Measurements from ENCODE around the gene P2RY11.
A peak's percentile ranks its signal among the peaks of the same experiment; 100 is the strongest.

Gene P2RY11

DNA sequence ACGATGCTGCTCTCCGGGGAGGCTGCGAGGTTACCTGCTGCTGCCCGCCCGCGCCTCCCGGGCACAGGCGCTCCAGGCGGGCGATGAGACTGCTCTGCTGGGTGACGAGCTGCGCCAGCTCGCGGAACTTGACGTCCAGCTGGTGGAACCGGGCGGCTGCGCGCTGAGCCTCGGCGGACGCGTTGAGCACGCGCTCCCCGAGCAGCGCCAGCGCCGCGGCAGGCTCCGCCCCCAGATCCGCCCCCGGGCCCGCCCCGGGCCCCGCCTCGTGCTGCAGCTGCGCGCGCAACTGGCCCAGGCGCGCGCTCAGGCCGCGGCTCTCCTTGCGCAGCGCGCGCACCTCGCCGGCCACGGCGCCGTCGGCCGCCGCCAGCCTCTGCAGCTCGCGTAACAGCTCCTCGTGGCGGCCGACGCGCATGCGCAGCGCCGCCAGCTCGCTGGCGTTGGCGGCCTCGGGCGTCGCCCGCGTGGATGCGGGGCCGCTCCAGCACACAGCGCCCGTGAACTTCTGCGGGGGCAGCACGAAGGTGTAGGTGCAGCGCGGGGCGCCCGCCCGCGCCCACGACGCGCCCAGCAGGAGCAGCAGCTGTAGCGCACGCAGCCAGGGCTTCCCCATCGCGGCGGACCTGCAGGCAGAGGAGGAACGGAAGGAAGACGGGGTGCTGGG lies 15.4 kb upstream of the P2RY11 start:
- Histone ChIP-seq H3K36me3 (ENCODE audit: control insufficient read depth, low read depth, low read length) (no peaks in the 10 kb centered on the region), H3K27ac (ENCODE audit: low read length) (no peak overlapping the region), H3K27me3 (ENCODE audit: control insufficient read depth, insufficient read depth, low read length) (peaks cover 29% of the 10 kb centered on the region), H3K9ac (ENCODE audit: low read length) (peak overlapping the region; percentile 50), H3K9me3 (ENCODE audit: control insufficient read depth, low read depth, low read length) (peaks cover 4% of the 10 kb centered on the region), H3K4me3 (ENCODE audit: low read length) (peak overlapping the region; percentile 45), H3K4me1 (ENCODE audit: control insufficient read depth, low read depth, low read length) (no peaks in the 10 kb centered on the region)

DNA sequence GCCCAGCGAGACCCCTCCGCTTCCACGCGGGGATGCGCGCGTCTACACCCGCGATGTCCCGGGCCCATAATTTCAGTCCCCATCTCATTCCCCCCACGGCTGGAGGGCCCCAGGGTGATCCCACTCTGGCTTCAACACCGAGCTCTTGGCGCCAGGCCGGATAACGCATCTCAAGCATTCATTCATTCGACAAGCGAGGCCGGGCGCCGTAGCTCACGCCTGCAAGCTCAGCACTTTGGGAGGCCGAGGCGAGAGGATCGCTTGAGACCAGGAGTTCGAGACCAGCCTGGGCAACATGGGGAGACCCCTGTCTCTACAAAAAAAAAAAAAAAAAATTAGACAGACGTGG lies 14.9 kb upstream of the P2RY11 start:
- Histone ChIP-seq H3K9me3 (ENCODE audit: control insufficient read depth, low read depth, low read length) (peaks cover 4% of the 10 kb centered on the region), H3K27ac (ENCODE audit: low read length) (no peak overlapping the region), H3K4me1 (ENCODE audit: control insufficient read depth, low read depth, low read length) (no peaks in the 10 kb centered on the region), H3K4me3 (ENCODE audit: low read length) (peak overlapping the region; percentile 45), H3K36me3 (ENCODE audit: control insufficient read depth, low read depth, low read length) (no peaks in the 10 kb centered on the region), H3K27me3 (ENCODE audit: control insufficient read depth, insufficient read depth, low read length) (peaks cover 29% of the 10 kb centered on the region), H3K9ac (ENCODE audit: low read length) (peak overlapping the region; percentile 50)

DNA sequence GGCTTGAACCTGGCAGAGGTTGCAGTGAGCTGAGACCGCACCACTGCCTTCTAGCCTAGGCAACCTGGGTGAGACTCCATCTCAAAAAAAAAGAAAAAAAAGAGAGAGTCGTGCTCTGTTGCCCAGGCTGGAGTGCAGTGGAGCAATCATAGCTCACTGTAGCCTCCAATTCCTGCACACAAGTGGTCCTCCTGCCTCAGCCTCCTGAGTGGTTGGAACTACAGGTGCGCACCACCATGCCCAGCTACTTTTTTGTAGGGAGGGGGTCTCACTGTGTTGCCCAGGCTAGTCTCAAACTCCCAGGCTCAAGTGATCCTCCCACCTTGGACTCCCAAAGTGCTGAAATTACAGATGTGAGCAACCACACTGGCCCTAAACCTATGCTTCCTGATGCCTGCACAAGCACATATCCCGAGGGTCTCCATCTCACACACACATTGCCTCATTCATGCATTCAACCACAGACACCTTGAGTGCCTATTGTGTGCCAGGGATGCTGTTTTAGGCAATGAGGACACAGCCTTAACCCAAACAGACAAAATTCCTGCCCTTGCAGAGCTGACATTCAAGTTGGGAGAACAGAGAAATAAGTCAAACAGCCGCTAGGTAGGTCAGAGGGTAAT lies 11.2 kb upstream of the P2RY11 start:
- no peaks in the 10 kb centered on the region for H3K36me3 ChIP-seq (ENCODE audit: control insufficient read depth, low read depth, low read length)
- H3K4me1 ChIP-seq (ENCODE audit: control insufficient read depth, low read depth, low read length): no peaks in the 10 kb centered on the region
- no peak overlapping the region for H3K4me3 ChIP-seq (ENCODE audit: low read length)
- H3K9me3 ChIP-seq (ENCODE audit: control insufficient read depth, low read depth, low read length): peaks cover 4% of the 10 kb centered on the region
- H3K9ac ChIP-seq (ENCODE audit: low read length): no peak overlapping the region
- peaks cover 17% of the 10 kb centered on the region for H3K27me3 ChIP-seq (ENCODE audit: control insufficient read depth, insufficient read depth, low read length)
- no peak overlapping the region for H3K27ac ChIP-seq (ENCODE audit: low read length)

DNA sequence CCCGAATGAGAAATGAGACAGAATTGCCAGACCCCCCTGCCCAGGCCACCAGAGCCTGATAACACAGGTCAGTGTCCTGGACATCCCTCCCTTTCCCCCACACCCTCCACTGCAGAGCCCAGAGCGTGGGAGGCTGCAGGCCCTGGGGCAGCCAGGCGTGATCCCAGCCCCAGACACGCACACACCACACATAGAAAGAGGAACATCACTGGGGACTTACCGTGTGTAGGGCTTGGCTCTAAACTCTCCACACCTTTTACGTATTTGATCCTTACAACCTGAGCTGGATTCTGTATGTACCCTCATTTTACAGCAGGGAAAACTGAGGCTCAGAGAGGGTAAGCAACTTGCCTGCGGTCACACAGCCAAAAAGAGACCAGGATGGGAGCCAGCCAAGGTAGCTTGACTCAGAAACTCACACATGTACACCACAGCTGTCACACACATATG lies 8.7 kb upstream of the P2RY11 start:
- H3K4me1 ChIP-seq (ENCODE audit: control insufficient read depth, low read depth, low read length): peaks cover 4% of the 10 kb centered on the region
- H3K9ac ChIP-seq (ENCODE audit: low read length): no peak overlapping the region
- H3K27me3 ChIP-seq (ENCODE audit: control insufficient read depth, insufficient read depth, low read length): no peaks in the 10 kb centered on the region
- H3K4me3 ChIP-seq (ENCODE audit: low read length): no peak overlapping the region
- H3K9me3 ChIP-seq (ENCODE audit: control insufficient read depth, low read depth, low read length): no peaks in the 10 kb centered on the region
- no peak overlapping the region for H3K27ac ChIP-seq (ENCODE audit: low read length)
- H3K36me3 ChIP-seq (ENCODE audit: control insufficient read depth, low read depth, low read length): peaks cover 4% of the 10 kb centered on the region

DNA sequence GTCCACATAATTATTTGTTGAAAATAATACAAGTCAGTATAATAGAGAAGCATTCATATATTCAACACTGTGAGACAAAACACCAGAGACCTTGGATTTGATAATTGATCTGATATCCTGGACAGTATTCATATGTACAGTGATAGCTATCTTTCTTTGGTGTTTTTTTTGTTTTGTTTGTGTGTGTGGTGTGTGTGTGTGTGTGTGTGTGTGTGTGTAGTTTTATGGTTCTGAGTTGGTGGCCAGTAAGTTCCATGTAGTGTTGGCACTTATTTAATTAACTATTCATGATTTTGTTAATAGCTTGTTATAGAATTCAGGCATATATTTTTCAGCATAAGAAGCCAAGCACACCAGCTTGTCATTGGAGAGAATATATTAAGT lies 7.4 kb upstream of the P2RY11 start:
- no peak overlapping the region for H3K27ac ChIP-seq (ENCODE audit: low read length)
- no peaks in the 10 kb centered on the region for H3K9me3 ChIP-seq (ENCODE audit: control insufficient read depth, low read depth, low read length)
- no peak overlapping the region for H3K9ac ChIP-seq (ENCODE audit: low read length)
- H3K27me3 ChIP-seq (ENCODE audit: control insufficient read depth, insufficient read depth, low read length): no peaks in the 10 kb centered on the region
- H3K4me3 ChIP-seq (ENCODE audit: low read length): no peak overlapping the region
- peaks cover 4% of the 10 kb centered on the region for H3K4me1 ChIP-seq (ENCODE audit: control insufficient read depth, low read depth, low read length)
- H3K36me3 ChIP-seq (ENCODE audit: control insufficient read depth, low read depth, low read length): peaks cover 15% of the 10 kb centered on the region

DNA sequence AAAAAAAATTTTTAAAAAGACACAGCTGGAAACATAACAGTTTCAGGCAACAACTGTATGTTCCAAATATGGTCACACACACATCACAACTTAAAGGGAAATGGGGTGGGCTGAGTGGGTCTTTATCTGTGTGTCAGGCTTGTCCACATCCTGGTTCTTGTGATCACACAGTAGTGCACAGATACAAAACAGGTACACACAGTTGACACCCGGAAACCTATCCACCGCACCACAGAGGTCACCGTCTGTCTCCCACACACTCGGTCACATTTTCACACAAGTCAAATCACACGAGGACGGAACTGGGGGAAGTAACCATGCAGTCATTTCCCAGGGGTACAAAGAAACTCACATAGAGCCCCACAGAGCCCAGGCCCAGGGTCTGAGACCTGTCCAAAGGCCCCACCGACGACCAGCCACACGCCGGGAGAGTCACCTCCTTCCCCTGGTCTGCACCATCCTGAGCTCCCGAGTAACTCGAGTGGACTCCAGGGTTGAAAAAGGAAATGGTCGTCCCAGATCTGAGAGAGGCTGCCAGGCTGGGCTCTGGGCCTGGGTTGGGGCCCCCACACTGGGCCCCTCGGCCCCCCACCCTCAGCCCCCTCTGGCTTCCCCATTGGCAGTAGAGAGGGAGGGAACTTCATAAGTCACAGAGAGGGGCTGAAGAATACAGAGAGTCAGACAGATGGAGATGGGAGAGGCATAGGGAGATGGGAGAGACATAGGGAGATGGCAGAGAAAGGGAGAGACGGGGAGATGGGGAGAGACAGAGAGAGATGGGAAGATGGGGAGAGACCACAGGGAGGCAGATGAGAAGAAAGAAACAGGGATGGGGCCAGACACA lies 6.6 kb upstream of the P2RY11 start:
- no peaks in the 10 kb centered on the region for H3K27me3 ChIP-seq (ENCODE audit: control insufficient read depth, insufficient read depth, low read length)
- peaks cover 23% of the 10 kb centered on the region for H3K36me3 ChIP-seq (ENCODE audit: control insufficient read depth, low read depth, low read length)
- no peaks in the 10 kb centered on the region for H3K9me3 ChIP-seq (ENCODE audit: control insufficient read depth, low read depth, low read length)
- peaks cover 4% of the 10 kb centered on the region for H3K4me1 ChIP-seq (ENCODE audit: control insufficient read depth, low read depth, low read length)
- no peak overlapping the region for H3K27ac ChIP-seq (ENCODE audit: low read length)
- no peak overlapping the region for H3K4me3 ChIP-seq (ENCODE audit: low read length)
- H3K9ac ChIP-seq (ENCODE audit: low read length): no peak overlapping the region

DNA sequence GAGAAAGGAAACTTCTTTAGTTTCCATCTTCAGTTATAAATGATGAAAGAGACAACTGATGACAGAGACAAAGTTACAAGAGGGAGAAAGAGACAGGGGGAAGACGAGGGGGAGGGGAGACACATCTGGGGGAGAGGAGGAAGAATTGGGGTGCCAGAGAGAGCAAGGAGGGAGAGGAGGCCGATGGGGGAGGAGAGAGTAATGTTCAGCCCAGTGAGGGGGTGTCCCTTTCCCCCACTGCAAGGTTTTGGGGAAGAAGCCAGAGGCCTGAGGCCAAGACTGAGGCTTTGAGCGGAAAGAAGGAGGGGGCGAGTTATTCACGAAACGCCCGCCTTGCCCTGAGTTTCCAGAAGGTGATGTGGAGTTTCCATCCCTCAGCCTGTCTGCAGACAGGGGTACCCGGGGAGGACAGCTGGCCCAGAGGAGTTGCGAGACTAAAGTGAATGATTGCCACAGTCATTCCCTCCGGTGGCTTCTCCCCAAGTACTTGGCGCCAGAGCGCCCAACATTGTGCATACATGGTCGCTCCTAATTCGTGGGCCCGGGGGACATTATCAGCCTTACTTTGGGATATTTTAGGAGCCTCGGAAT lies 5.9 kb upstream of the P2RY11 start:
- Histone ChIP-seq H3K27me3 (ENCODE audit: control insufficient read depth, insufficient read depth, low read length) (no peaks in the 10 kb centered on the region), H3K9ac (ENCODE audit: low read length) (no peak overlapping the region), H3K36me3 (ENCODE audit: control insufficient read depth, low read depth, low read length) (peaks cover 29% of the 10 kb centered on the region), H3K4me1 (ENCODE audit: control insufficient read depth, low read depth, low read length) (peaks cover 4% of the 10 kb centered on the region), H3K4me3 (ENCODE audit: low read length) (peak overlapping the region; percentile 92), H3K27ac (ENCODE audit: low read length) (peak overlapping the region; percentile 31), H3K9me3 (ENCODE audit: control insufficient read depth, low read depth, low read length) (no peaks in the 10 kb centered on the region)

DNA sequence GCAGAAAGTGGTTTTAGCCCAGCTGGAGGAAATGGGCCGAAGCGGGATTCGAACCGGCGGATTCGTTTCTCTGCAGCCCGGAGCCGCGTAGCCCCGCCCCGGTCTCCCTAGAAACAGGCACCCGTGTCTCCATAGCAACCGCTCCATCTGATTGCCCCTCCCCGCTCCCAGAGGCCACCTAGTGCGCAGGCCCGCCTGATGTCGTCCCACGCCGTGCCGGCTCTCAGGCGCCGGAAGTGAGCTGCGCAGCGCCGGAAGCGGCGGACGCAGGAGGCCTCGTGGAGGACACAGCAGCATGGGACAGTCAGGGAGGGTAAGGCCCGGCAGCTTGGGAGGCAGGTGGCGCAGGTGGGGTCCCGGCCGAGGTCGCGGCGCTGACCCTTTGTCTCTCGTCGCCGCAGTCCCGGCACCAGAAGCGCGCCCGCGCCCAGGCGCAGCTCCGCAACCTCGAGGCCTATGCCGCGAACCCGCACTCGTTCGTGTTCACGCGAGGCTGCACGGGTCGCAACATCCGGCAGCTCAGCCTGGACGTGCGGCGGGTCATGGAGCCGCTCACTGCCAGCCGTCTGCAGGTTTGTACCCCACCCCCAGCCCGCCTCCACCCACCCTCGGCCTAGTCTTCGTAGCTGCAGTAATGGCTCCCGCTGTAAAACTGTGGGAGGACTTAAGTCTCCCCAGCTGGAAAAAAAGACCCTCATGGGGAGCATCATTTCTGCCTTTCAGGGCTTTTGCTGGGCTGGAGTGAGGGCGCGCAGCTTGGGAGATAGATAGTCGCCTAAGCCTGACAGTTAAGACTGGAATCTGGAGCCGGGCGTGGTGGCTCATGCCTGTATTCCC lies 5.2 kb upstream of the P2RY11 start, which contains the start of gene PPAN:
Gene PPAN (plus strand): TSS at position 263 of the 837 bp plus-strand sequence. CDS start 33 bp downstream, at position 296.
- Histone ChIP-seq H3K9me3 (ENCODE audit: control insufficient read depth, low read depth, low read length) (no peaks in the 10 kb centered on the region), H3K27me3 (ENCODE audit: control insufficient read depth, insufficient read depth, low read length) (no peaks in the 10 kb centered on the region), H3K9ac (ENCODE audit: low read length) (peak within 1 kb of the TSS; percentile 92), H3K27ac (ENCODE audit: low read length) (peak within 1 kb of the TSS; percentile 78), H3K36me3 (ENCODE audit: control insufficient read depth, low read depth, low read length) (peaks cover 35% of the 10 kb centered on the region), H3K4me1 (ENCODE audit: control insufficient read depth, low read depth, low read length) (peaks cover 4% of the 10 kb centered on the region), H3K4me3 (ENCODE audit: low read length) (peak within 1 kb of the TSS; percentile 92)

DNA sequence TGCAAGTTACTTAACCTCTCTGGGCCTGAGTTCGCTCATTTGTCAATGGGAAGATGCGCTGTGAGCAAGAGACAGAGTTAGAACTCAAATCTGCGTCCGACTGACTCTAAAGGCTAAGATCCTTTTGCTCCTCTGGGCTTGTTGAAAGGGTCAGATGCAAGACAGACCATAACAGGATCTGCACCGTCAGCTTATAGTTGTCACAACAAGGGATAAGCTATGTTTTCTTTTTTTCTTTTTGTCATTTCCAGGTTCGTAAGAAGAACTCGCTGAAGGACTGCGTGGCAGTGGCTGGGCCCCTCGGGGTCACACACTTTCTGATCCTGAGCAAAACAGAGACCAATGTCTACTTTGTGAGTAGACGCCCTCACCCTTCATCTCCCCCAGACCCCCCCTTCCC lies 4.2 kb upstream of the P2RY11 start:
- peak overlapping the region; percentile 92 for H3K4me3 ChIP-seq (ENCODE audit: low read length)
- H3K27ac ChIP-seq (ENCODE audit: low read length): no peak overlapping the region
- peaks cover 38% of the 10 kb centered on the region for H3K36me3 ChIP-seq (ENCODE audit: control insufficient read depth, low read depth, low read length)
- peaks cover 4% of the 10 kb centered on the region for H3K4me1 ChIP-seq (ENCODE audit: control insufficient read depth, low read depth, low read length)
- H3K9ac ChIP-seq (ENCODE audit: low read length): peak overlapping the region; percentile 92
- no peaks in the 10 kb centered on the region for H3K27me3 ChIP-seq (ENCODE audit: control insufficient read depth, insufficient read depth, low read length)
- no peaks in the 10 kb centered on the region for H3K9me3 ChIP-seq (ENCODE audit: control insufficient read depth, low read depth, low read length)

DNA sequence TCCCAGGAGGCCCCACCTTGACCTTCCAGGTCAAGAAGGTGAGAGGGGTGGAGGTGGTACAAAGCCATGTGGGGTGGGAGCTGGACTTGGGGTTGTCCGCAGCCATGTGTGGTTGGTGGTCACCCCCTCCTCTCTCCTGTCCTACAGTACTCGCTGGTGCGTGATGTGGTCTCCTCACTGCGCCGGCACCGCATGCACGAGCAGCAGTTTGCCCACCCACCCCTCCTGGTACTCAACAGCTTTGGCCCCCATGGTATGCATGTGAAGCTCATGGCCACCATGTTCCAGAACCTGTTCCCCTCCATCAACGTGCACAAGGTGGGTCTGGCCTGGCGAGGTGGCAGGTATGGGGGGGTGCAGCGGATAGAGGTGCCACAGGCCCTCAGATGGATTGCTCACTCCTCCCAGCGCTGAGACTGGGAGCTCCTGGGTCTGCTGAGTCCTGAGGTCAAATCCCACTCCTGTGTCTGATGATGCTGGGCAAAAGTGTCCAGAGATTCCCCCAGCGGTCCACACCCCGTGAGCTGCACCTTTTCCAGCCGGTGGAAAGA lies 3.6 kb upstream of the P2RY11 start:
- Histone ChIP-seq H3K4me1 (ENCODE audit: control insufficient read depth, low read depth, low read length) (peaks cover 7% of the 10 kb centered on the region), H3K36me3 (ENCODE audit: control insufficient read depth, low read depth, low read length) (peaks cover 38% of the 10 kb centered on the region), H3K4me3 (ENCODE audit: low read length) (no peak overlapping the region), H3K27me3 (ENCODE audit: control insufficient read depth, insufficient read depth, low read length) (no peaks in the 10 kb centered on the region), H3K9me3 (ENCODE audit: control insufficient read depth, low read depth, low read length) (no peaks in the 10 kb centered on the region), H3K27ac (ENCODE audit: low read length) (no peak overlapping the region), H3K9ac (ENCODE audit: low read length) (no peak overlapping the region)

All from iPS-18a (cell line).